Skin of body (tissue), 2 donors: ENCODE data around the gene RIPPLY3. TPM values are rescaled to one million over a fixed set of nuclear protein-coding genes. Genes with fewer than 3 reads are reported as not detected.
"Not testable (repeated sequence)": the region's sequence is repeated elsewhere in the genome, so short reads cannot be mapped to it uniquely, and the experiment has no call there.

Source experiments
- DNase-seq: peaks from one replicate; lab custom pipeline; 2025; lab: John Stamatoyannopoulos, UW
- total RNA-seq: library from RNA; depleted of rRNA; stranded (reverse); fragments of >200 nt; gene quantifications from one replicate; pipeline ENCODE4 v1.2.3, GENCODE V29; 2014

RIPPLY3 gene
- total RNA-seq, 1 donor from 2014 or later, result 0.20 TPM

GRCh38 chr21:36981049-36981391 is 25.5 kb upstream of the RIPPLY3 start:
- DNase-seq, result no peak

- DNase-seq, result no peak
Observed at GRCh38 chr21:36981977-36982700, 24.4 kb upstream of the RIPPLY3 start.

- no peak for DNase-seq
Observed at GRCh38 chr21:36985751-36986594, 20.5 kb upstream of the RIPPLY3 start.

GRCh38 chr21:36987845-36988244 is 18.7 kb upstream of the RIPPLY3 start:
- no peak for DNase-seq

DNA sequence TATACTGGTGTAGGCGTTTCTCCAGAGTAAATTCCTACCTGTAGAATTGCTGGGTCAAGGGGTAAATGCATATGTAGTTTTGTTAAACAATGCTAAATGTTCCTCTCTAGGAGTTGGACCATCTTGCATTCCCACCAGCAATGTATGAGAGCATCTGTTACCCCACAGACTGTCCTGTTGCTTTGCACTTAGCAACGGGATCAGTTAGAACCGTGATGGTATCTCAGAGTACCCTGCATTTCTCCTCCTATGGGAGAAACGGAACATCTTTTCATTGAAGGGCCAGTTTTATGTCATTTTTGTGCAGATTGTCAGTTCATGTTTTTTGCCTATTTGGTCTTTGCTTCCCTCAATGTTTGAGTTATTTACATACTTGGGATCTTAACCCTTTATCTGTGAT is 18.0 kb upstream of the RIPPLY3 start:
- DNase-seq, result no peak

DNA sequence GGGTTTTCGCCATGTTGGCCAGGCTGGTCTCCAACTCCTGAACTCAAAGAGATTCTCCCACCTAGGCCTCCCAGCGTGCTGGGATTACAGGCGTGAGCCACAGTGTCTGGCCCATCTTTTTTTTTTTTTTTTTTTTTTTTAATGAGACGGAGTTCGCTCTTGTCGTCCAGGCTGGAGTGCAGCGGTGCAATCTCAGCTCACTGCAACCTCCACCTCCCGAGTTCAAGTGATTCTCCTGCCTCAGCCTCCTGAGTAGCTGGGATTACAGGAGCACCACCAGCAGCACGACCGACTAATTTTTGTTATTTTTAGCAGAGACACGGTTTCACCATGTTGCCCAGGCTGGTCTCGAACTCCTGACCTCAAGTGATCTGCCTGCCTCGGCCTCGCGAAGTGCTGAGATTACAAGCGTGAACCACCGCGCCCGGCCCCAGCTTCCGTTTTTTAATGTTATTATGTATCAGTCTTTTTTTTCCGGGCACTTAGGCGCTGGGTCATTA is 17.3 kb upstream of the RIPPLY3 start:
- not testable (repeated sequence) for DNase-seq

GRCh38 chr21:36989699-36990507 is 16.6 kb upstream of the RIPPLY3 start:
- DNase-seq, result peak; percentile 82

- DNase-seq, result no peak
Observed at GRCh38 chr21:36990508-36991205, 15.8 kb upstream of the RIPPLY3 start.

- no peak for DNase-seq
Observed at GRCh38 chr21:36992671-36993070, 13.8 kb upstream of the RIPPLY3 start.

DNA sequence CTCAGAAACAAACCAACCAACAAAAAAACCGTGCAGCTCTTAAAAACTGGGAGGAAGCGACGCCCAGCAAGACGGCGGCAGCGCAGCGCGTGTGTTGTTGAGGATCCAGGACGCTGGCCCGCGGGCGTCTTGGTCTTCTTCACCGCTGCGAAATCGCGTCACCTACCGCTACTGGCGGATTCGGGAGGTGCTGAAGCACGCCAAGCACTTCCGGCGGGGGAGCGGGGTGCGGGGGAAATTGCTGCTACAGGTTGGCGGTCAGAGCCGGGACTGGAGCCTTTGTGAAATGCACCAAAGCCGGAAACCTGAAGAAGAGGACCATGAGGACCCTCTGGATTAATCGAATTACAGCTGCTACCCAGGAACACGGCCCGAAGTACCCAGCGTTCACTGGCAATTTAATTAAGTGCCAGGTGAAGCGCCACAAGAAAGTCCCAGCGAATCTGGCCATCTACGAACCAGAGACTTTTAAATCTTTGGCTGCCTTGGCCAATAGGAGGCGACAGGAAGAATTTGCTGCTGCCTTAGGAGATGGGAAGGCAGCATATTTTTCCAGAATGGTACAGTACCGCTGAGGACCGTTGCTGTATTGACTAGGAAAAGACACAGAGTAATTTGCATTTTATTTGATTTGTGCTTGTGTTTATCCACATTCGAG is 11.9 kb upstream of the RIPPLY3 start:
- no peak for DNase-seq

DNA sequence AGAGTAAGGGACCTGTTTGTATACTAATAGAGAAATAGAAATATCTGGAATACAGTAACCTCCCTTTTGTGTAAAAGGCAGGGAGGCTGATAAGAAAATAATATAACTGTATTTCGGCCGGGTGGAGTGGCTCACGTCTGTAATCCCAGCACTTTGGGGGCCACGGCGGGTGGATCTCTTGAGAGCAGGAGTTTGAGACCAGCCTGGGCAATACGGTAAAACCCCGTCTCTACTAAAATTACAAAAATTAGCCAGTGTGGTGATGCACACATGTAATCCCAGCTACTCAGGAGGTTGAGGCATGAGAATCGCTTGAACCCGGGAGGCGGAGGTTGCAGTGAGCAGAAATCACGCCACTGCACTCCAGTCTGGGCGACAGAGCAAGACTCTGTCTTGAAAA is 11.2 kb upstream of the RIPPLY3 start:
- not testable (repeated sequence) for DNase-seq

DNA sequence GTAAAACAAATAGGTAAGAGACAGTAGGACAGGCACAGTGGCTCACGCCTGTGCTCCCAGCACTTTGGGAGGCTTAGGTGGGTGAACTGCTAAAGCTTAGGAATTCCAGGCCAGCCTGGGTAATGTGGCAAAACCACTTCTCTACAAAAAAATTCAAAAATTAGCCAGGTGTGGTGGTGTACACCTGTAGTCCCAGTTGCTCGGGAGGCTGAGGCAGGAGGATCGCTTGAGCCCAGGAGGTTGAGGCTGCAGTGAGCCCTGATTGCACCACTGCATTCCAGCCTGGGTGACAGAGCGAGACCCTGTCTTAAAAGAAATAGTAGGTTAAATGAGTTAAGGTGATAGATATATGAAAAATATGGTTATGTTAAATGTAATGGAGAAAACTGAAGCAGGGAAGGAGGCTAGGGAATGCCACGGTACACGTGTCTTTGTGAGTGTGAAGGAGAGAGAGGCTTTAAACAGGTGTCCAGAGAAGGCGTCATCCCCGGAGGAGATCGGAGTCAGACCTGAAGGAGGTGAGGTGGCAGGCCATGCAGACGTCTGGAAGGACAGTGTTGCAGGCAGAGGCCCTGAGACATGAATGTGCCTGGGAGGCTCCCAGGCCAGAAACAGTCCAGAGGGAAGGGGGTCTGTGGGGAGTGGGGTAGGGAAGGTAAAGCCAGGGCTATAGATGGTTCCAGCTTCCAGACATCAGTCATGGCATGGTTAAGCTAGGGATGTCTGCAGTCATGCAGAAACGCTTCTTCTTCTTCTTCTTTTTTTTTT is 7.2 kb upstream of the RIPPLY3 start:
- no peak for DNase-seq

DNA sequence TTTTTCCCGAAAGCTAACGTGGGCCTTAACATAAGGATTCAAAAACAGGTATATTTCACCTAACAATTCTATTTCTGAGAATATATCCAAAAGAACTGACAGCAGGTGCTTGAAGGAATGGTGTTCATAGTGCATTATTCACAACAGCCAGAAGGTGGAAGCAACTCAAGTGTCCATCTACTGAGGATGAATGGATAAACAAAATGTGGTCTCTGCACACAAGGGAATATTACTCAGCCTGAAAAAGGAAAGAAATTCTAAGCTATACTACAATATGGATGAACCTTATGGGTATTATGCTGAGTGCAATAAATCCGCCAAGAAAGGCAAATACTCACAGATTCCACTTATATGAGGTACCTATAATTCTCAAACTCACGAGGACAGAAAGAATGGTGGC is 6.1 kb upstream of the RIPPLY3 start:
- DNase-seq, result no peak

- peak; percentile 56 for DNase-seq
Observed at GRCh38 chr21:37001441-37001840, 5.1 kb upstream of the RIPPLY3 start.

DNA sequence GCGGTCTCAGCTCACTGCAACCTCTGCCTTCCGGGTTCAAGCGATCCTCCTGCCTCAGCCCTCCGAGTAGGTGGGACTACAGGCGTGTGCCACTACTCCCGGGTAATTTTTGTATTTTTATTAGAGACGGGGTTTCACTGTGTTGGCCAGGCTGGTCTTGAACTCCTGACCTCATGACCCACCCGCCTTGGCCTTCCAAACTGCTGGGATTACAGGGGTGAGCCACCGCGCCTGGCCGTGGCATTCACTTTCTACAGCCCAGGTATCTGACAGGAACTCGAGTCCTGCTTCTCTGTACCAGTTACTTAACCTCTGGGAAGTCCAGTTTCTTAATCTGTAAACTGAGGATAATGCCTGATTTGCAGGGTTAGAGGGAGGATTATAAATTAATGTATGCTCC is 3.7 kb upstream of the RIPPLY3 start:
- not testable (repeated sequence) for DNase-seq

- not testable (repeated sequence) for DNase-seq
Observed at GRCh38 chr21:37003917-37004316, 2.6 kb upstream of the RIPPLY3 start.

GRCh38 chr21:37005548-37006485 is 685 bp upstream of the RIPPLY3 start:
- DNase-seq, result no peak

- no peak for DNase-seq
Observed at GRCh38 chr21:37008724-37009123, 2.2 kb downstream of the RIPPLY3 start.
